ENCODE results near the gene TRIO.

DNA sequence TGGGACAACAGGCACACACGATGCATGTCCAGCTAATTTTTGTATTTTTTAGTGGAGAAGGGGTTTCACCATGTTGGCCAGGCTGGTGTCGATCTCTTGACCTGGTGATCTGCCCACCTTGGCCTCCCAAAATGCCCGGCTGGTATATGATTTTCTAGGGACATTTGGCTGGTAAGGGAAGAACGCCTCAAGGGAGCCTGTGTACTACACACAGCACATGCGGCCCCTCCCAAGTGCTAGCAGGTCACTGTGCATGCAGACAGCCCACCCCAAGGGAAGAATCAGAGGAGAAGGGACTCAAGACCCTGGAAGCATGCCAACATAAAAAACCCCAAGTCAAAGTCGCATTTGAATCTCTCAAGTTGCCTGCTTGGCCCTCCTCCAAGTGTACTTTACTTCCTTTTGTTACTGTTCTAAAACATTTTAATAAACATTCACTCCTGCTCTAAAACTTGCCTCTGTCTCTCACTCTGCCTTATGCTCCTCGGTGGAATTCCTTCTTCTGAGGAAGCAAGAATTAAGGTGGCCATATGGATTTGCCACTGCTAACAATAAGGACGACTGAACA lies 414.1 kb downstream of the TRIO start:
- no peak for TF ChIP-seq POLR2A (IDR thresholded peaks at IDR 0.05)
- TF ChIP-seq, protein P1, sequence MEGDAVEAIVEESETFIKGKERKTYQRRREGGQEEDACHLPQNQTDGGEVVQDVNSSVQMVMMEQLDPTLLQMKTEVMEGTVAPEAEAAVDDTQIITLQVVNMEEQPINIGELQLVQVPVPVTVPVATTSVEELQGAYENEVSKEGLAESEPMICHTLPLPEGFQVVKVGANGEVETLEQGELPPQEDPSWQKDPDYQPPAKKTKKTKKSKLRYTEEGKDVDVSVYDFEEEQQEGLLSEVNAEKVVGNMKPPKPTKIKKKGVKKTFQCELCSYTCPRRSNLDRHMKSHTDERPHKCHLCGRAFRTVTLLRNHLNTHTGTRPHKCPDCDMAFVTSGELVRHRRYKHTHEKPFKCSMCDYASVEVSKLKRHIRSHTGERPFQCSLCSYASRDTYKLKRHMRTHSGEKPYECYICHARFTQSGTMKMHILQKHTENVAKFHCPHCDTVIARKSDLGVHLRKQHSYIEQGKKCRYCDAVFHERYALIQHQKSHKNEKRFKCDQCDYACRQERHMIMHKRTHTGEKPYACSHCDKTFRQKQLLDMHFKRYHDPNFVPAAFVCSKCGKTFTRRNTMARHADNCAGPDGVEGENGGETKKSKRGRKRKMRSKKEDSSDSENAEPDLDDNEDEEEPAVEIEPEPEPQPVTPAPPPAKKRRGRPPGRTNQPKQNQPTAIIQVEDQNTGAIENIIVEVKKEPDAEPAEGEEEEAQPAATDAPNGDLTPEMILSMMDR (IDR thresholded peaks at IDR 0.05), result no peak

All from upper lobe of left lung (tissue), 4 donors.